ENCODE data around the gene SVOPL. TPM values are rescaled to one million over a fixed set of nuclear protein-coding genes. Genes with fewer than 3 reads are reported as not detected.

Gene SVOPL
- total and polyA plus RNA-seq, 2 donors (not counting 3 experiments of a cell fraction or from before 2014, with no cell fraction given): not detected

DNA sequence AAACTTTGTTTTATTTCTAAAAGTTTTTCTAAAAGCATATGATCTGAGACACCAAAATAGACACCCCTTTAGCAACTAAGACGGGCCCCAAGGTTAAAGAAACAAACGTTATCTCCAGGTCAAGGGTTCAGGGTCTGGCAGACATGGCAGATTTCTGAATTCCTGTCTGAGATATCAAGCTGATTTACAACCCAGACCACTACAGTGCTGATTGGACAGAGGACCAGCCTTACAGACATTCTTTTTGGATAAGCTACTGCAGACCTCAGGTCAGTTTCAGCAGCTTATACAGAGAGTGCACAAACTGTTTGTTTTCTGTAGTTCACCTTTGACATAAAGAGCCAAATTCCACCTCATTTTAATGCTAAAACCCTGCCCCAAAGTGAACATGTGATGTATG, 34.8 kb downstream of the SVOPL start:
- no peak for DNase-seq (ENCODE audit: low read depth, low spot score)
- CTCF ChIA-PET: interaction anchor here (1.6 kb wide), 1 partner anchor 27 kb away, joined by 3 read pairs; no protein-coding TSS in a partner anchor
- no peaks in the 10 kb centered on the region for H3K9me3 ChIP-seq (replicated peaks; ENCODE audit: control insufficient read depth, insufficient read depth, low read length)
- H4K20me1 ChIP-seq (replicated peaks; ENCODE audit: control insufficient read depth, extremely low read depth, insufficient read depth, low read length): no peaks in the 10 kb centered on the region
- dilution Hi-C loops (cut with MboI; ENCODE audit: extremely low pct_ligation_motif_present, low sequenced_read_pairs): no loop called here
- TF ChIP-seq JUN (IDR thresholded peaks at IDR 0.05; ENCODE audit: borderline replicate concordance, insufficient read depth, insufficient read length, low read depth): no peak
- TF ChIP-seq POLR2A (IDR thresholded peaks at IDR 0.05; ENCODE audit: low read depth, low read length): no peak
- TF ChIP-seq MYC (IDR thresholded peaks at IDR 0.05; ENCODE audit: low read depth, low read length): no peak
- no peak for TF ChIP-seq EZH2 (IDR thresholded peaks at IDR 0.05; ENCODE audit: borderline replicate concordance, low read depth, low read length, severe bottlenecking)
- TF ChIP-seq FOS (IDR thresholded peaks at IDR 0.05; ENCODE audit: borderline replicate concordance, insufficient read depth, low read length): no peak
- TF ChIP-seq, protein P1, sequence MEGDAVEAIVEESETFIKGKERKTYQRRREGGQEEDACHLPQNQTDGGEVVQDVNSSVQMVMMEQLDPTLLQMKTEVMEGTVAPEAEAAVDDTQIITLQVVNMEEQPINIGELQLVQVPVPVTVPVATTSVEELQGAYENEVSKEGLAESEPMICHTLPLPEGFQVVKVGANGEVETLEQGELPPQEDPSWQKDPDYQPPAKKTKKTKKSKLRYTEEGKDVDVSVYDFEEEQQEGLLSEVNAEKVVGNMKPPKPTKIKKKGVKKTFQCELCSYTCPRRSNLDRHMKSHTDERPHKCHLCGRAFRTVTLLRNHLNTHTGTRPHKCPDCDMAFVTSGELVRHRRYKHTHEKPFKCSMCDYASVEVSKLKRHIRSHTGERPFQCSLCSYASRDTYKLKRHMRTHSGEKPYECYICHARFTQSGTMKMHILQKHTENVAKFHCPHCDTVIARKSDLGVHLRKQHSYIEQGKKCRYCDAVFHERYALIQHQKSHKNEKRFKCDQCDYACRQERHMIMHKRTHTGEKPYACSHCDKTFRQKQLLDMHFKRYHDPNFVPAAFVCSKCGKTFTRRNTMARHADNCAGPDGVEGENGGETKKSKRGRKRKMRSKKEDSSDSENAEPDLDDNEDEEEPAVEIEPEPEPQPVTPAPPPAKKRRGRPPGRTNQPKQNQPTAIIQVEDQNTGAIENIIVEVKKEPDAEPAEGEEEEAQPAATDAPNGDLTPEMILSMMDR (IDR thresholded peaks at IDR 0.05; ENCODE audit: extremely low read depth in 1 of 2, insufficient read depth in 1 of 2, low read depth in 1 of 2, low read length in 2 of 2): no peak
- TF ChIP-seq GATA2 (IDR thresholded peaks at IDR 0.05; ENCODE audit: insufficient read depth, insufficient read length, low read depth, low read length): no peak
- no peak for TF ChIP-seq POLR2AphosphoS5 (IDR thresholded peaks at IDR 0.05; ENCODE audit: insufficient read depth, low read depth, low read length)
- TF ChIP-seq, protein P2, sequence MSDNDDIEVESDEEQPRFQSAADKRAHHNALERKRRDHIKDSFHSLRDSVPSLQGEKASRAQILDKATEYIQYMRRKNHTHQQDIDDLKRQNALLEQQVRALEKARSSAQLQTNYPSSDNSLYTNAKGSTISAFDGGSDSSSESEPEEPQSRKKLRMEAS (IDR thresholded peaks at IDR 0.05; ENCODE audit: insufficient read depth, insufficient read length): no peak
- no peaks in the 10 kb centered on the region for H3K4me1 ChIP-seq (ENCODE audit: control insufficient read depth, extremely low read depth, insufficient read depth, low read length)
- no peak overlapping the region for H3K4me3 ChIP-seq (replicated peaks in 1 of 3; ENCODE audit: insufficient read depth in 1 of 3, low read depth in 1 of 3, low read length in 3 of 3)
- FAIRE-seq: no peak
- H3K9me1 ChIP-seq (replicated peaks; ENCODE audit: control insufficient read depth, extremely low read depth, insufficient read depth, low read length): no peaks in the 10 kb centered on the region
- no peak overlapping the region for H2AFZ ChIP-seq (ENCODE audit: low read depth, low read length)
- no peak overlapping the region for H3K4me2 ChIP-seq (ENCODE audit: insufficient read depth, low read length)
- H3K27me3 ChIP-seq (ENCODE audit: control insufficient read depth in 2 of 2, insufficient read depth in 2 of 2, low read length in 2 of 2): peaks cover 2 to 3% of the 10 kb centered on the region in 2 experiments
- H3K36me3 ChIP-seq (ENCODE audit: control insufficient read depth in 2 of 2, extremely low read depth in 1 of 2, insufficient read depth in 2 of 2, low read length in 2 of 2): no peaks in the 10 kb centered on the region
- no peak overlapping the region for H3K9ac ChIP-seq (replicated peaks; ENCODE audit: extremely low read depth, insufficient read depth, low read length)
- no peak overlapping the region for H3K27ac ChIP-seq (ENCODE audit: insufficient read depth, low read depth, low read length)
- POLR2A ChIA-PET: no interaction called here
- BruUV-seq (replicated peaks): no TSS peak
- no peaks in the 10 kb centered on the region for H3K79me2 ChIP-seq (ENCODE audit: control insufficient read depth, insufficient read depth, low read length)
- intact Hi-C loops (cut with micrococcal nuclease): no loop called here
